Adrenal gland (tissue), 5 donors: ENCODE measurements around the gene EIF4H.
A peak's percentile ranks its signal among the peaks of the same experiment; 100 is the strongest.

ENCODE experiments used
- CTCF ChIP-seq, 6 experiments: fragments of 450-650 bp in 4 of 6; fragments of 200-600 bp in 2 of 6; sonication (generic) in 1 of 6; IDR thresholded peaks; 1 replicate in 5 of 6; 2 replicates in 1 of 6; pipeline versions ENCODE4 v1.5.1 to v1.8.0; 2016 to 2021; ENCODE audit warnings: antibody characterized with exemption in 6 of 6, mild to moderate bottlenecking in 2 of 6, moderate library complexity in 1 of 6
- POLR2A ChIP-seq, 2 donors: fragments of 450-650 bp; IDR thresholded peaks; one replicate each; pipeline ENCODE4 v1.6.1; 2017; ENCODE audit warnings: antibody characterized with exemption in 2 of 2, mild to moderate bottlenecking in 2 of 2, moderate library complexity in 1 of 2
- donor health status: DM: no; HTN: no; CAD: no.

GRCh38 chr7:74183653-74184450 lies 9.7 kb downstream of the EIF4H start:
- TF ChIP-seq CTCF (IDR thresholded peaks at IDR 0.05) (peak in 2 of 6 experiments; percentile 2 to 8), POLR2A (IDR thresholded peaks at IDR 0.05) (no peak)
